Measurements from ENCODE around the gene NBPF11.
"Not testable (repeated sequence)": the region's sequence is repeated elsewhere in the genome, so short reads cannot be mapped to it uniquely, and the experiment has no call there.

NBPF11 gene

DNA sequence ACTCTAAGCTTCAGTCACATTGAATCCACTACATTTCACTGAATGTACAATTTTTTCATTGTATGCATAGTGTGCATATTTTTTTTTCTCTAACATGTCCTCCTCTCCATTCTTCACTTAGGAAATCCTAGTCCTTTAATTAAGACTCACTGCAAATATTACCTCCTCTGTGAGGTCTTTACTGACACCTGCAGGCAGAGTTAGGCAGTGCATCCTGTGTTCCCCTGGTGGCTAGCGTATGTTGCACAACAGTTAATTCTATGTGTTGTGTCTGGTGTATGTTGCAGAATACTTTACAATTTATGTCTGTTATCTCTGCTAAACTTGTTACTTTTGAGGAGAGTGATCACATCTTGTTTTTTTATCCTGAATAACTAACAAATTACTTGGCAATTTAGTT, 70.9 kb downstream of the NBPF11 start:
- H3K27ac ChIP-seq (ENCODE audit: low read depth, low read length, severe bottlenecking); H3K4me1 ChIP-seq (ENCODE audit: control insufficient read depth, insufficient read depth, low read length, poor library complexity, severe bottlenecking); H3K9me3 ChIP-seq (ENCODE audit: control insufficient read depth, low read length); H3K4me3 ChIP-seq (ENCODE audit: extremely low read depth, insufficient read depth, low read length, poor library complexity, severe bottlenecking); H3K36me3 ChIP-seq (ENCODE audit: control insufficient read depth, insufficient read depth, low read length): not testable (repeated sequence)
- WGBS, 2 experiments (ENCODE audit: insufficient coverage in 2 of 2): no CpG with 5 or more reads among the region's 1 CpG

DNA sequence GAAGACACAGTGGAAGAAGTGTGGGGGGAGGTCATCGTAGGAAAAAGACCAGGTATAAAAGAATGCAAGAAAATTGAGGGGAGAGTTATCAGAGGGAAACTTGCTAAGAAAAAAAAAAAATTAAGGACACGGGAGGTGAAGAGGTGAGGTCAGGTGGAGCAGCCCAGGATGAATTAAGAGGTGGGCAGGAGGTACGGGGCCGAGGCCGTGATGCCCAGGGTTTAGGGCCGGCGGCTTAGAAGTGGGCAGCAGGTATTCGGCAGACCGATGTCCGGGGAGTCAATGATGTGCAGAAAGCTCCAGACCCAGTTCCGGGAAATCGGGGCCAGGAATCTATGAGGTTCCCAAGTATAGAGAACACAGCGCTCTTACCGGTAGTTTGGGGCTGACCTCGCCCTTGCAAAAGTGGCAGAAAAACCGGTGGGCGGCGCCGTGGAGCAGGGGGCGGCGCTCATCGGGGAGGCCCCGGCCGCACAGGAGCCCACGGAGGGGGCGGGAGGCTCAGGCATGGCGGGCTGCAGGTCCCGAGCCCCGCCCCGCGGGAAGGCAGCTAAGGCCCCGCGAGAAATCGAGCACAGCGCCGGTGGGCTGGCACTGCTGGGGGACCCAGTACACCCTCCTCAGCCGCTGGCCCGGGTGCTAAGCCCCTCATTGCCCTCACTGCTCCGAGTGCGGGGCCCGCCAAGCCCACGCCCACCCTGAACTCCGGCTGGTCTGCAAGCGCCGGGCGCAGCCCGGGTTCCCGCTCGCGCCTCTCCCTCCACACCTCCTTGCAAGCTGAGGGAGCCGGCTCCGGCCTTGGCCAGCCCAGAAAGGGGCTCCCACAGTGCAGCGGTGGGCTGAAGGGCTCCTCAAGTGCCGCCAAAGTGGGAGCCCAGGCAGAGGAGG, 73.2 kb downstream of the NBPF11 start:
- H3K36me3 ChIP-seq (ENCODE audit: control insufficient read depth, insufficient read depth, low read length); H3K27ac ChIP-seq (ENCODE audit: low read depth, low read length, severe bottlenecking); H3K4me3 ChIP-seq (ENCODE audit: extremely low read depth, insufficient read depth, low read length, poor library complexity, severe bottlenecking); H3K4me1 ChIP-seq (ENCODE audit: control insufficient read depth, insufficient read depth, low read length, poor library complexity, severe bottlenecking); H3K9me3 ChIP-seq (ENCODE audit: control insufficient read depth, low read length): not testable (repeated sequence)
- WGBS, 2 experiments (ENCODE audit: insufficient coverage in 2 of 2): no CpG with 5 or more reads among the region's 54 CpGs

DNA sequence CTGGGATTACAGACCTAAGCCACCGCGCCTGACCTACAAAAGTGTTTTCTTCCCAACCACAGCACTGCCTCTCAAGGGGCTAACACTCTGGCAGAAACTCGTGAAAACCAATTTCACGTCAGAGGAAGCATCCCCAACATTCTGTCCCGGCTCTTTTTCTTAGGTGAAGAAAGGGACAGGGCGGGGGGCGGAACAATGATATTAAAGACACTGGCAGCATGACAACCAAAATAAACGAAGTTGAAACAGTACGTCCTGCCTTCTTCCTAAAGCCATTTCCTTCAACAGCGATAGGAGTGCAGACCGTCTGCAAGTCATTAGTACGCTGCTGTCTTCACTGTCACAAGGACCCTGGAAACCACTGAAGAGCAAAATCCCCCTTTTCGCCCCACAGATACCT, 74.0 kb downstream of the NBPF11 start:
- H3K27ac ChIP-seq (ENCODE audit: low read depth, low read length, severe bottlenecking); H3K36me3 ChIP-seq (ENCODE audit: control insufficient read depth, insufficient read depth, low read length); H3K4me1 ChIP-seq (ENCODE audit: control insufficient read depth, insufficient read depth, low read length, poor library complexity, severe bottlenecking); H3K9me3 ChIP-seq (ENCODE audit: control insufficient read depth, low read length); H3K4me3 ChIP-seq (ENCODE audit: extremely low read depth, insufficient read depth, low read length, poor library complexity, severe bottlenecking): not testable (repeated sequence)
- no CpG with 5 or more reads among the region's 13 CpGs for WGBS, 2 experiments (ENCODE audit: insufficient coverage in 2 of 2)

DNA sequence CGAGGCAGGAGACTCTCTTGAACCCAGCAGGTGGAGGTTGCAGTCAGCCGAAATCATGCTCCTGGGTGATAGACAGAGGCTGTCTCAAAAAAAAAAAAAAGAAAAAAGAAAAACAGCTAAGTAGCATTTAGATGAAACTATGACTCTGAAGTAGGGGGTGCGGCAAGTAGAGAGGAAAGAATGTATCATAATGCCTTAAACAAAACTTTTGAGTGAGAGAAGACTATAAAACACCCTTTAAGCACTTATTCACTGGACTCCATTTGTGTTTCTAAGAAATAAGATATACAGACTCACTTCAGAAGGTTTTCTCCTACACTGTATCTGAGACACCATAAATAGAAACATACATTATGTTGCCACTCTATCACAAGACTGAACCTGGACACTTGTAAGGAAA, 74.6 kb downstream of the NBPF11 start:
- no CpG with 5 or more reads among the region's 3 CpGs for WGBS, 2 experiments (ENCODE audit: insufficient coverage in 2 of 2)
- not testable (repeated sequence) for H3K4me1 ChIP-seq (ENCODE audit: control insufficient read depth, insufficient read depth, low read length, poor library complexity, severe bottlenecking); H3K9me3 ChIP-seq (ENCODE audit: control insufficient read depth, low read length); H3K4me3 ChIP-seq (ENCODE audit: extremely low read depth, insufficient read depth, low read length, poor library complexity, severe bottlenecking); H3K27ac ChIP-seq (ENCODE audit: low read depth, low read length, severe bottlenecking); H3K36me3 ChIP-seq (ENCODE audit: control insufficient read depth, insufficient read depth, low read length)

DNA sequence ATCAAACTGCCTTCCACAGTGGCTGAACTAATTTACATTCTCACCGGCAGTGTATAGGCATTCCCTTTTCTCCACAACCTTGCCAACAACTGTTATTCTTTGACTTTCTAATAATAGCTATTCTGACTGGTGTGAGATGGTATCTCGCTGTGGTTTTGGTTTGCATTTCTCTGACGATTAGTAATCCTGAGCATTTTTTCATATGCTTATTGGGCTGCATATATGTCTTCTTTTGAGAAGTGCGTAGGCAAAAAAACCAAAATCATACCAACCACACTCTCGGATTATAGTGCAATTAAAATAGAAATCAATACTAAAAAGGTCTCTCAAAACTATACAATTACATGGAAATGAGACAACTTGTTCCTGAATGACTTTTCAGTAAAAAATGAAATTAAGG, 78.7 kb downstream of the NBPF11 start:
- not testable (repeated sequence) for H3K4me1 ChIP-seq (ENCODE audit: control insufficient read depth, insufficient read depth, low read length, poor library complexity, severe bottlenecking); H3K27ac ChIP-seq (ENCODE audit: low read depth, low read length, severe bottlenecking); H3K9me3 ChIP-seq (ENCODE audit: control insufficient read depth, low read length); H3K4me3 ChIP-seq (ENCODE audit: extremely low read depth, insufficient read depth, low read length, poor library complexity, severe bottlenecking); H3K36me3 ChIP-seq (ENCODE audit: control insufficient read depth, insufficient read depth, low read length)
- WGBS, 2 experiments (ENCODE audit: insufficient coverage in 2 of 2): no CpG with 5 or more reads among the region's 5 CpGs

DNA sequence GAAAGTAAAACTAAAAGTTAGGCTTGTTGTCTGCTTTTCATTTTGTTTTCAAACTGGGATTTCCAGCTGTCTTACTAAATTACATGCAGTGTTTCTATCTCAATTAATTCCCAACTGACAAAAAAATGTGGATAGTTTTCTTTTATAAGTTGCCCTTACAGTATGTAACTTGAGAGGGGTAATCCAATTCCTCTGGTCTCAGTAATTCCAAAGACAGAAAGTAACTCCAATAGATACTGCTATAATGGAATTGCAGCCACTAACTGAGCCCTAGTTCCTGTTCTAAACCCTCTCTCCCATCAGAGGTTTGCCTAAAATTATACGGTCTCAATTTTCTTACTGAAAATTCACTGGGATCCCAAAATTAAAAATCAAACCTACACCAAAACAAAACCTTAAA, 83.5 kb downstream of the NBPF11 start:
- not testable (repeated sequence) for H3K9me3 ChIP-seq (ENCODE audit: control insufficient read depth, low read length); H3K36me3 ChIP-seq (ENCODE audit: control insufficient read depth, insufficient read depth, low read length); H3K4me3 ChIP-seq (ENCODE audit: extremely low read depth, insufficient read depth, low read length, poor library complexity, severe bottlenecking); H3K4me1 ChIP-seq (ENCODE audit: control insufficient read depth, insufficient read depth, low read length, poor library complexity, severe bottlenecking); H3K27ac ChIP-seq (ENCODE audit: low read depth, low read length, severe bottlenecking)
- WGBS, 2 experiments (ENCODE audit: insufficient coverage in 2 of 2): no CpG with 5 or more reads among the region's 1 CpG

DNA sequence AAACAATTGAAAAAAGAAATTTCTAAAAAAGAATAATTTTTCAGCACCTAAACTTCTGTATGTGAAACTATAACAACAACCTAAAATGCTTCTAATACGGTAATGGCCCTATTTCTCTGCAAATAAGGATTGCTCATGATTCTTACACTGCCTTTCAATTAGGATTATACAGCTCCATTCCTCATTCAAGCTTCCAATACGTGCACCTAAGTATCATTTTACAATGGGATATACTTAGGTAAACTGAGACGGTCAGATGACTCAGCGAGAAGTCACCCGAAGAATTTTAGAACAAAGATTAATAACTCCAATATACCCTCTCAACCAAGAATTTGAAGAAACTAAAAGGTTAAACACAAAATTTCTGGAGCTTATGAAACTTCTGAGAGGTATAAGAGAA, 83.9 kb downstream of the NBPF11 start:
- WGBS, 2 experiments (ENCODE audit: insufficient coverage in 2 of 2): no CpG with 5 or more reads among the region's 5 CpGs
- not testable (repeated sequence) for H3K27ac ChIP-seq (ENCODE audit: low read depth, low read length, severe bottlenecking)

DNA sequence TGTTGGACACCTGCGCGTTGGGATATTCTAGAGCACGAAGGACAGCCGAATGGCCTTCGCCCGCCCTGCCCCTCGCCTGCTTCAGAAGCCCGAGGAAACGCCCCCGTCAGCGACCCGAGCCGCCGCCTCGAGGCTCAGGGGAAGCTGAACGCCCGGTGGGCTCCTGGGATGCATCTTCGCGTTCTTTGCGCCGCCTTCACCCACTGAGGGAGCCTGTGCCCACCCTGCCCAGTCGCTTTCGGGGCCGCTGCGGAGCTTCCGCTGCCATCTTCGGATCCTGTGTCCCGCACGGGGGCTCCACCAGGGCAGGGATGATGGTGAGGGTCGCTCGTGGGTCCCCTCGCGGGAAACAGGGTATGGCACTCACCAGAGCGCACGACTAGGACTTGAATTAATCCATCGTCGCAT, 91.8 kb downstream of the NBPF11 start:
- not testable (repeated sequence) for H3K27ac ChIP-seq (ENCODE audit: low read depth, low read length, severe bottlenecking); H3K4me1 ChIP-seq (ENCODE audit: control insufficient read depth, insufficient read depth, low read length, poor library complexity, severe bottlenecking); H3K9me3 ChIP-seq (ENCODE audit: control insufficient read depth, low read length); H3K36me3 ChIP-seq (ENCODE audit: control insufficient read depth, insufficient read depth, low read length); H3K4me3 ChIP-seq (ENCODE audit: extremely low read depth, insufficient read depth, low read length, poor library complexity, severe bottlenecking)
- 62% methylated on average over 16 of the region's 37 CpGs; no CpG with 5 or more reads in 1 of the 2 experiments for WGBS, 2 experiments (ENCODE audit: insufficient coverage in 2 of 2)

More for the DNA sequence above, 83.9 kb downstream of the NBPF11 start:
- not testable (repeated sequence) for H3K4me1 ChIP-seq (ENCODE audit: control insufficient read depth, insufficient read depth, low read length, poor library complexity, severe bottlenecking); H3K4me3 ChIP-seq (ENCODE audit: extremely low read depth, insufficient read depth, low read length, poor library complexity, severe bottlenecking); H3K9me3 ChIP-seq (ENCODE audit: control insufficient read depth, low read length); H3K36me3 ChIP-seq (ENCODE audit: control insufficient read depth, insufficient read depth, low read length)

DNA sequence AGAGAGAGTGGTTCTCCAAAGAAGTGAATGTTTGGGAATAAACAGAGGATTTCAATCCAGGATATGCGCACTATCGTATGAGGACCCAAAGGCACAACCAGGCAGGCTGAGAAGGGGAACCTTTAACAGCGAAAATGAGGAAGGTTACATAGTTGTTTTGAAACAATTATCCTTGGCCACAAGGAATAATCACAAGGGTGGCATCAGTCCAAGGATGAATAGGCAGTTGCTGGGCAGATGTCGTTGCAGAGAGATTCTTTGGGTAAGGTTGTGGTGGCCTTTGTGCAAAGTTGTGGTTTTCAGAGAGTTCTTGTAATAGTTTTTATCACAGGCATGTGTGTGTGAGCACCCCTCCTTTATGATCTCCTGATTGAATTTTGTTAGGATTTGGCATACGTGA, 94.7 kb downstream of the NBPF11 start:
- H3K9me3 ChIP-seq (ENCODE audit: control insufficient read depth, low read length); H3K27ac ChIP-seq (ENCODE audit: low read depth, low read length, severe bottlenecking); H3K4me1 ChIP-seq (ENCODE audit: control insufficient read depth, insufficient read depth, low read length, poor library complexity, severe bottlenecking); H3K36me3 ChIP-seq (ENCODE audit: control insufficient read depth, insufficient read depth, low read length); H3K4me3 ChIP-seq (ENCODE audit: extremely low read depth, insufficient read depth, low read length, poor library complexity, severe bottlenecking): not testable (repeated sequence)
- 100% methylated on average over 1 of the region's 5 CpGs; no CpG with 5 or more reads in 1 of the 2 experiments for WGBS, 2 experiments (ENCODE audit: insufficient coverage in 2 of 2)

All from mesodermal cell (in vitro differentiated cells).